Hematopoietic multipotent progenitor cell treated with erythropoietin and hydrocortisone succinate and interleukin-3 and kit ligand, for 4 days (in vitro differentiated cells): ENCODE data around the gene CRTC1.
"Not testable (repeated sequence)": the region's sequence is repeated elsewhere in the genome, so short reads cannot be mapped to it uniquely, and the experiment has no call there.

Experiments used
- DNase-seq: peaks from one replicate; pipeline ENCODE4 v3.0.0-alpha.2; 2015

CRTC1 gene

GRCh38 chr19:18731562-18732008 is 48.1 kb downstream of the CRTC1 start:
- DNase-seq: peak; percentile 46

GRCh38 chr19:18733196-18733647 is 49.7 kb downstream of the CRTC1 start:
- DNase-seq: no peak

- not testable (repeated sequence) for DNase-seq
These were observed 50.4 kb downstream of the CRTC1 start for GRCh38 chr19:18733762-18734332.

GRCh38 chr19:18735324-18735723 is 51.8 kb downstream of the CRTC1 start:
- DNase-seq: no peak

- DNase-seq: no peak
These were observed 52.3 kb downstream of the CRTC1 start for GRCh38 chr19:18735752-18736151.

- no peak for DNase-seq
These were observed 53.2 kb downstream of the CRTC1 start for GRCh38 chr19:18736415-18737336.

- no peak for DNase-seq
These were observed 54.0 kb downstream of the CRTC1 start for GRCh38 chr19:18737337-18737953.

- no peak for DNase-seq
These were observed 54.5 kb downstream of the CRTC1 start for GRCh38 chr19:18737954-18738351.

- DNase-seq: no peak
These were observed 55.6 kb downstream of the CRTC1 start for GRCh38 chr19:18738961-18739690.

GRCh38 chr19:18741124-18742121 is 57.9 kb downstream of the CRTC1 start:
- DNase-seq: no peak

GRCh38 chr19:18742324-18742723 is 58.8 kb downstream of the CRTC1 start:
- DNase-seq: no peak

GRCh38 chr19:18742838-18743783 is 59.6 kb downstream of the CRTC1 start:
- peak; percentile 90 for DNase-seq

GRCh38 chr19:18743784-18744418 is 60.4 kb downstream of the CRTC1 start:
- DNase-seq: no peak

- DNase-seq: no peak
These were observed 61.7 kb downstream of the CRTC1 start for GRCh38 chr19:18745012-18745735.

GRCh38 chr19:18745931-18746330 is 62.5 kb downstream of the CRTC1 start:
- DNase-seq: no peak

GRCh38 chr19:18746401-18747325 is 63.2 kb downstream of the CRTC1 start:
- DNase-seq: no peak

GRCh38 chr19:18749362-18750231 is 66.1 kb downstream of the CRTC1 start:
- no peak for DNase-seq
